H1 (cell line): Measurements from ENCODE around the gene NR2F6. TPM values are rescaled to one million over a fixed set of nuclear protein-coding genes. Genes with fewer than 3 reads are reported as not detected.

Experiments used
- CTCF ChIA-PET: fragments of 300-600 bp; sonication (Branson Sonifier 250); formaldehyde crosslinking; loops from one replicate; lab custom pipeline; 2021; ENCODE audit not compliant: partially characterized antibody; lab: Charles Lee
- POLR2A ChIA-PET: fragments of 300-600 bp; sonication (Branson Sonifier 250); formaldehyde crosslinking; loops from one replicate; lab custom pipeline; 2021; ENCODE audit warnings: inconsistent platforms; ENCODE audit not compliant: partially characterized antibody; lab: Charles Lee
- DNase-seq, 2 experiments: peaks; one replicate each; pipeline versions ENCODE4 v3.0.0 to v3.0.0-alpha.2; 2010 to 2022; ENCODE audit warnings: low spot score in 2 of 2, low read depth in 1 of 2, mixed read lengths in 1 of 2
- FAIRE-seq: peaks from 2 replicates; lab custom pipeline; 2011; peaks lifted over from hg19 to GRCh38; lab: Jason Lieb, UNC
- H2AFZ ChIP-seq: 2 replicates; pipeline ENCODE4 v1.8.1; 2012; ENCODE audit warnings: low read length, inconsistent platforms
- H2AK5ac ChIP-seq: 2 replicates; pipeline ENCODE4 v1.6.1; 2013; ENCODE audit warnings: low read depth, low read length
- H2BK120ac ChIP-seq: replicated peaks from 2 replicates; pipeline ENCODE3; 2013; ENCODE audit warnings: low read depth, low read length, inconsistent platforms
- H2BK12ac ChIP-seq: 2 replicates; pipeline ENCODE4 v1.6.1; 2013; ENCODE audit warnings: low read depth, low read length
- H2BK15ac ChIP-seq: 2 replicates; pipeline ENCODE4 v1.6.1; 2013; ENCODE audit warnings: low read length
- H2BK20ac ChIP-seq: 2 replicates; pipeline ENCODE4 v1.6.1; 2013; ENCODE audit warnings: low read length
- H2BK5ac ChIP-seq: 2 replicates; pipeline ENCODE4 v1.6.1; 2013; ENCODE audit warnings: low read depth, low read length
- H3K14ac ChIP-seq: 2 replicates; pipeline ENCODE4 v1.6.1; 2013; ENCODE audit warnings: inconsistent platforms; ENCODE audit not compliant: insufficient read length
- H3K18ac ChIP-seq: 2 replicates; pipeline ENCODE4 v1.6.1; 2013; ENCODE audit warnings: low read length; ENCODE audit errors: extremely low read depth
- H3K23ac ChIP-seq: 2 replicates; pipeline ENCODE4 v1.6.1; 2013; ENCODE audit warnings: inconsistent platforms; ENCODE audit not compliant: insufficient read length
- H3K23me2 ChIP-seq: 2 replicates; pipeline ENCODE4 v1.6.1; 2013; ENCODE audit warnings: low read depth, low read length
- H3K27ac ChIP-seq: 2 replicates; pipeline ENCODE4 v1.6.1; 2011; ENCODE audit warnings: low read depth, low read length, inconsistent platforms
- H3K27me3 ChIP-seq, 4 experiments: replicated peaks in 1 of 4; 1 replicate in 1 of 4; 2 replicates in 3 of 4; pipeline versions ENCODE4 v1.6.1 to v1.8.1; 2011 to 2013; ENCODE audit warnings: low read length in 3 of 4, mild to moderate bottlenecking in 3 of 4, inconsistent platforms in 2 of 4, mixed read lengths in 2 of 4, moderate library complexity in 1 of 4; ENCODE audit not compliant: control insufficient read depth in 3 of 4, insufficient read depth in 3 of 4; ENCODE audit errors: extremely low read depth in 1 of 4
- H3K36me3 ChIP-seq, 4 experiments: 2 replicates each; pipeline versions ENCODE4 v1.6.1 to v1.8.1; 2011 to 2013; ENCODE audit warnings: mild to moderate bottlenecking in 4 of 4, low read length in 3 of 4, moderate library complexity in 2 of 4, control low read depth in 1 of 4, inconsistent platforms in 1 of 4; ENCODE audit not compliant: insufficient read depth in 4 of 4, control insufficient read depth in 2 of 4
- H3K4ac ChIP-seq: replicated peaks from 2 replicates; pipeline ENCODE3; 2013; ENCODE audit warnings: low read length, low read depth, mixed read lengths, inconsistent platforms; ENCODE audit not compliant: insufficient read length
- H3K4me1 ChIP-seq, 4 experiments: replicated peaks in 1 of 4; 1 replicate in 1 of 4; 2 replicates in 3 of 4; pipeline versions ENCODE4 v1.6.1 to v1.8.1; 2011 to 2013; ENCODE audit warnings: low read length in 3 of 4, inconsistent platforms in 2 of 4, mixed read lengths in 1 of 4; ENCODE audit not compliant: insufficient read depth in 4 of 4, control insufficient read depth in 3 of 4
- H3K4me2 ChIP-seq, 2 experiments: 2 replicates each; pipeline versions ENCODE4 v1.6.1 to v1.8.1; 2011 to 2013; ENCODE audit warnings: low read depth in 2 of 2, low read length in 2 of 2, control low read depth in 1 of 2, inconsistent platforms in 1 of 2, mild to moderate bottlenecking in 1 of 2; ENCODE audit not compliant: insufficient read depth in 1 of 2
- H3K4me3 ChIP-seq, 4 experiments: fragments of 200-600, 300-600 bp in 1 of 4; sonication (generic), shearing (Covaris generic), sonication (Bioruptor Twin) in 1 of 4; 2 replicates each; pipeline versions ENCODE4 v1.5.1 to v1.8.1; 2011 to 2016; ENCODE audit warnings: low read length in 4 of 4, low read depth in 3 of 4, control low read depth in 2 of 4, inconsistent platforms in 2 of 4, mild to moderate bottlenecking in 2 of 4, mixed read lengths in 1 of 4, moderate library complexity in 1 of 4; ENCODE audit not compliant: insufficient read depth in 2 of 4; ENCODE audit errors: extremely low read depth in 1 of 4
- H3K56ac ChIP-seq: replicated peaks from 2 replicates; pipeline ENCODE3; 2013; ENCODE audit warnings: low read depth, mild to moderate bottlenecking, mixed read lengths, low read length, inconsistent platforms; ENCODE audit not compliant: insufficient read length
- H3K79me1 ChIP-seq: 2 replicates; pipeline ENCODE4 v1.6.1; 2013; ENCODE audit warnings: low read depth, low read length, control low read depth
- H3K79me2 ChIP-seq, 2 experiments: 2 replicates each; pipeline versions ENCODE4 v1.6.1 to v1.8.1; 2012 to 2013; ENCODE audit warnings: low read length in 2 of 2, mild to moderate bottlenecking in 2 of 2, inconsistent platforms in 1 of 2; ENCODE audit not compliant: insufficient read depth in 2 of 2, control insufficient read depth in 1 of 2
- H3K9ac ChIP-seq, 4 experiments: replicated peaks in 1 of 4; 1 replicate in 1 of 4; 2 replicates in 3 of 4; pipeline versions ENCODE4 v1.6.1 to v1.8.1; 2011 to 2013; ENCODE audit warnings: low read depth in 3 of 4, low read length in 3 of 4, control low read depth in 2 of 4, mild to moderate bottlenecking in 2 of 4, moderate library complexity in 2 of 4, inconsistent platforms in 1 of 4; ENCODE audit errors: extremely low read depth in 1 of 4
- H3K9me3 ChIP-seq, 2 experiments: 2 replicates each; pipeline versions ENCODE4 v1.6.1 to v1.8.1; 2012 to 2013; ENCODE audit warnings: mild to moderate bottlenecking in 2 of 2, moderate library complexity in 2 of 2, control low read depth in 1 of 2, inconsistent platforms in 1 of 2, low read depth in 1 of 2, low read length in 1 of 2, mixed read lengths in 1 of 2; ENCODE audit not compliant: insufficient read depth in 2 of 2
- H4K20me1 ChIP-seq, 2 experiments: replicated peaks in 1 of 2; 2 replicates each; pipeline versions ENCODE3 to v1.8.1; 2011 to 2013; ENCODE audit warnings: inconsistent platforms in 2 of 2, low read length in 2 of 2, mild to moderate bottlenecking in 1 of 2; ENCODE audit not compliant: insufficient read depth in 2 of 2, control insufficient read depth in 1 of 2
- H4K5ac ChIP-seq: 2 replicates; pipeline ENCODE4 v1.6.1; 2013; ENCODE audit warnings: low read length, low read depth, mixed read lengths, inconsistent platforms; ENCODE audit not compliant: insufficient read length
- H4K8ac ChIP-seq: 2 replicates; pipeline ENCODE4 v1.8.0; 2013; ENCODE audit warnings: mild to moderate bottlenecking, moderate library complexity, low read length, inconsistent platforms; ENCODE audit not compliant: insufficient read depth; ENCODE audit errors: extremely low read depth
- H4K91ac ChIP-seq: replicated peaks from 2 replicates; pipeline ENCODE3; 2013; ENCODE audit warnings: low read length, mixed read lengths, inconsistent platforms; ENCODE audit not compliant: insufficient read length
- NRF1 ChIP-seq: IDR thresholded peaks from 2 replicates; pipeline ENCODE4 v1.6.1; 2011; ENCODE audit warnings: mild to moderate bottlenecking, low read depth, low read length, improper control_type of control experiment
- SIX5 ChIP-seq: IDR thresholded peaks from 2 replicates; pipeline ENCODE4 v1.6.1; 2011; ENCODE audit warnings: mild to moderate bottlenecking, low read depth, low read length
- WGBS, 2 experiments: shearing (Covaris generic) in 1 of 2; methylation state at CpG; one replicate each; pipeline versions ENCODE4 v1.1.6 to v1.1.7; 2013 to 2015; ENCODE audit warnings: low lambda C conversion rate in 2 of 2, mixed read lengths in 2 of 2, inconsistent platforms in 1 of 2, low coverage in 1 of 2, missing lambda C conversion rate in 1 of 2; ENCODE audit not compliant: insufficient replicate concordance in 2 of 2, insufficient coverage in 1 of 2, insufficient read length in 1 of 2; ENCODE audit errors: extremely low coverage in 1 of 2, missing lambda C conversion rate in 1 of 2; 5-methylcytosine and 5-hydroxymethylcytosine counted together
- polyA plus RNA-seq, 7 experiments: library from polyadenylated mRNA; depleted of rRNA in 3 of 7; stranded (reverse) in 5 of 7; unstranded in 2 of 7; fragments of >200 nt in 5 of 7; fragments of 200-250 nt in 2 of 7; gene quantifications; 1 replicate in 5 of 7; 2 replicates in 1 of 7; 4 replicates in 1 of 7; pipeline versions ENCODE4 v1.2.1 to v1.2.3, GENCODE V29; 2011 to 2013; ENCODE audit warnings: missing spikeins in 2 of 7, mixed read lengths in 2 of 7
- total RNA-seq: library from RNA; stranded (reverse); fragmentation: NEBNext Ultra II Directional; extraction: Animal tissue kit (Norgen Biotek cat#: 25700); gene quantifications from 2 replicates; pipeline ENCODE4 v1.2.1, GENCODE V29; 2021
- TF ChIP-seq, protein P1 (sequence below), 3 experiments: IDR thresholded peaks; 1 replicate in 2 of 3; 2 replicates in 1 of 3; pipeline versions ENCODE4 v1.5.1 to v1.6.1; 2011; ENCODE audit warnings: low read length in 3 of 3, mild to moderate bottlenecking in 3 of 3, inconsistent platforms in 2 of 3, low read depth in 1 of 3, moderate library complexity in 1 of 3; ENCODE audit not compliant: insufficient read depth in 1 of 3; ENCODE audit errors: control extremely low read depth in 1 of 3

Gene NR2F6
- total and polyA plus RNA-seq, 2 of the 8 experiments (the other 6 are each of a cell fraction or from before 2014, with no cell fraction given): 99.7 to 114 TPM

DNA sequence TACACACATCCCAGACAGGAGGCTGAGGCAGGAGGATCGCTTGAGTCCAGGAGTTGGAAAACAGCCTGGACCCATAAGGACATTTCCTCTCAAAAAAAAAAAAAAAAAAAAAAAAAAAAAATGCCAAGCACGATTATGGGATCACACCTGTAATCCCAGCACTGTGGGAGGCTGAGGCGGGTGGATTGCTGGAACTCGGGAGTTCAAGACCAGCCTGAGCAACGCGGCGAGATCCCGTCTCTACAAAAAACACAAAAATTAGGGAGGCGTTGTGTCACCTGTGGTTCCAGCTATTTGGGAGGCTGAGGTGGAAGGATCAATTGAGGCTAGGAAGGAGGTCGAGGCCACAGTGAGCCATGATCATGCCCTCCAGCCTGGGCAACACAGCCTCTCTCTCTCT, 20.7 kb downstream of the NR2F6 start:
- no peak for DNase-seq
- no peak overlapping the region for H3K14ac ChIP-seq
- no peak overlapping the region for H3K23ac ChIP-seq
- H2BK20ac ChIP-seq: no peak overlapping the region
- H4K8ac ChIP-seq: no peak overlapping the region
- H3K79me2 ChIP-seq: no peaks in the 10 kb centered on the region
- ChIA-PET POLR2A (interaction anchor here (0.6 to 12.3 kb wide), 8 partner anchors 9 to 100 kb away, joined by 3 to 118 read pairs (median 6); partner anchors contain the start of genes NR2F6 and USE1), CTCF (interaction anchor here (1.1 to 3.8 kb wide), 4 partner anchors 11 to 58 kb away, joined by 3 to 23 read pairs (median 6); partner anchors contain the start of gene ANKLE1)
- H2AK5ac ChIP-seq: no peak overlapping the region
- no peak overlapping the region for H4K91ac ChIP-seq
- H3K4ac ChIP-seq: no peak overlapping the region
- H3K18ac ChIP-seq: no peak overlapping the region
- H3K9me3 ChIP-seq: no peaks in the 10 kb centered on the region
- no peak overlapping the region for H2AFZ ChIP-seq
- H3K27ac ChIP-seq: no peak overlapping the region
- H2BK15ac ChIP-seq: no peak overlapping the region
- no peak for FAIRE-seq
- no peaks in the 10 kb centered on the region for H3K23me2 ChIP-seq
- H3K4me2 ChIP-seq: no peak overlapping the region
- H3K9ac ChIP-seq: no peak overlapping the region
- TF ChIP-seq SIX5 (no peak), NRF1 (no peak)
- TF ChIP-seq, protein P1, sequence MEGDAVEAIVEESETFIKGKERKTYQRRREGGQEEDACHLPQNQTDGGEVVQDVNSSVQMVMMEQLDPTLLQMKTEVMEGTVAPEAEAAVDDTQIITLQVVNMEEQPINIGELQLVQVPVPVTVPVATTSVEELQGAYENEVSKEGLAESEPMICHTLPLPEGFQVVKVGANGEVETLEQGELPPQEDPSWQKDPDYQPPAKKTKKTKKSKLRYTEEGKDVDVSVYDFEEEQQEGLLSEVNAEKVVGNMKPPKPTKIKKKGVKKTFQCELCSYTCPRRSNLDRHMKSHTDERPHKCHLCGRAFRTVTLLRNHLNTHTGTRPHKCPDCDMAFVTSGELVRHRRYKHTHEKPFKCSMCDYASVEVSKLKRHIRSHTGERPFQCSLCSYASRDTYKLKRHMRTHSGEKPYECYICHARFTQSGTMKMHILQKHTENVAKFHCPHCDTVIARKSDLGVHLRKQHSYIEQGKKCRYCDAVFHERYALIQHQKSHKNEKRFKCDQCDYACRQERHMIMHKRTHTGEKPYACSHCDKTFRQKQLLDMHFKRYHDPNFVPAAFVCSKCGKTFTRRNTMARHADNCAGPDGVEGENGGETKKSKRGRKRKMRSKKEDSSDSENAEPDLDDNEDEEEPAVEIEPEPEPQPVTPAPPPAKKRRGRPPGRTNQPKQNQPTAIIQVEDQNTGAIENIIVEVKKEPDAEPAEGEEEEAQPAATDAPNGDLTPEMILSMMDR (IDR thresholded peaks at IDR 0.05; ENCODE audit: control extremely low read depth in 1 of 3, insufficient read depth in 1 of 3, low read depth in 1 of 3, low read length in 3 of 3): no peak
- no peak overlapping the region for H3K4me3 ChIP-seq
- H2BK12ac ChIP-seq: no peak overlapping the region
- WGBS, 2 experiments: 81% methylated on average over 9 of the region's 10 CpGs; no CpG with 5 or more reads in 1 of the 2 experiments
- H3K27me3 ChIP-seq: no peaks in the 10 kb centered on the region
- no peak overlapping the region for H3K56ac ChIP-seq
- no peak overlapping the region for H2BK5ac ChIP-seq
- peaks cover 0 to 4% (median 3%) of the 10 kb centered on the region in 4 experiments; a peak in 6 of 7 replicates for H3K4me1 ChIP-seq
- H4K5ac ChIP-seq: no peak overlapping the region
- no peak overlapping the region for H2BK120ac ChIP-seq
- H3K79me1 ChIP-seq: no peaks in the 10 kb centered on the region; the same call in 1 of the 2 replicates
- peaks cover 0 to 6% (median 0%) of the 10 kb centered on the region in 4 experiments; a peak in 2 of 8 replicates for H3K36me3 ChIP-seq
- peaks cover 0 to 1% of the 10 kb centered on the region in 2 experiments for H4K20me1 ChIP-seq
